Heart left ventricle (tissue), 16 donors: ENCODE results near the gene ABTB2. TPM values are rescaled to one million over a fixed set of nuclear protein-coding genes. Genes with fewer than 3 reads are reported as not detected.
A peak's percentile ranks its signal among the peaks of the same experiment; 100 is the strongest.

Experiments used
- ATAC-seq, 4 donors: fragments of 200-7000 bp; cut with Tn5 transposase; one replicate each; pipeline ENCODE4 v1.9.1; 2020 to 2022; ENCODE audit warnings: moderate library complexity in 4 of 4, mild to moderate bottlenecking in 3 of 4, moderate number of reproducible peaks in 1 of 4
- DNase-seq, 5 donors: peaks; one replicate each; pipeline ENCODE4 v3.0.0-alpha.2; 2020
- H3K27ac ChIP-seq, 12 donors: fragments of 200-600 bp; sonication (generic) in 4 of 12; one replicate each; pipeline versions ENCODE4 v1.5.0 to v1.8.0; 2016 to 2022; ENCODE audit warnings: mild to moderate bottlenecking in 2 of 12
- H3K27me3 ChIP-seq, 9 donors: fragments of 200-600 bp; sonication (generic) in 2 of 9; one replicate each; pipeline versions ENCODE4 v1.5.1 to v1.8.0; 2016 to 2022; ENCODE audit warnings: mild to moderate bottlenecking in 3 of 9
- H3K36me3 ChIP-seq, 9 donors: fragments of 200-600 bp; sonication (generic) in 2 of 9; one replicate each; pipeline versions ENCODE4 v1.5.0 to v1.8.0; 2018 to 2022; ENCODE audit warnings: mild to moderate bottlenecking in 2 of 9
- H3K4me1 ChIP-seq, 12 donors: fragments of 200-600 bp; sonication (generic) in 4 of 12; one replicate each; pipeline versions ENCODE4 v1.5.0 to v1.8.0; 2016 to 2022; ENCODE audit warnings: mild to moderate bottlenecking in 3 of 12
- H3K4me3 ChIP-seq, 12 donors: fragments of 200-600 bp; sonication (generic) in 4 of 12; one replicate each; pipeline versions ENCODE4 v1.5.0 to v1.8.0; 2017 to 2022; ENCODE audit warnings: mild to moderate bottlenecking in 9 of 12, moderate library complexity in 4 of 12
- H3K9me3 ChIP-seq, 12 donors: fragments of 200-600 bp; sonication (generic) in 4 of 12; one replicate each; pipeline versions ENCODE4 v1.5.0 to v1.8.0; 2016 to 2022; ENCODE audit warnings: mild to moderate bottlenecking in 1 of 12
- CTCF ChIP-seq, 12 donors: fragments of 200-600 bp; sonication (generic) in 4 of 12; IDR thresholded peaks; one replicate each; pipeline versions ENCODE4 v1.5.0 to v1.8.0; 2018 to 2022; ENCODE audit warnings: antibody characterized with exemption in 12 of 12, mild to moderate bottlenecking in 5 of 12
- POLR2A ChIP-seq, 2 donors: fragments of 450-650 bp; IDR thresholded peaks; one replicate each; pipeline ENCODE4 v1.6.1; 2017; ENCODE audit warnings: antibody characterized with exemption in 2 of 2, mild to moderate bottlenecking in 2 of 2, moderate library complexity in 2 of 2
- WGBS, 4 donors: extraction: QIAGEN DNeasy Blood & Tissue Kit in 2 of 4; methylation state at CpG; one replicate each; pipeline versions ENCODE4 v1.1.5 to v1.1.7; 2013 to 2018; 5-methylcytosine and 5-hydroxymethylcytosine counted together
- intact Hi-C, 10 donors: fragments of 100-400 bp; cut with DNase I; formaldehyde crosslinking; loops; one replicate each; pipeline versions ENCODE4 v1.11.1 to v1.14.2; 2022
- polyA plus RNA-seq, 2 donors: library from polyadenylated mRNA; stranded (reverse); fragments of 200-250 nt; gene quantifications; one replicate each; pipeline ENCODE4 v1.2.3, GENCODE V29; 2013
- total RNA-seq, 9 donors: library from RNA; depleted of rRNA in 2 of 9; stranded (reverse); fragments of >200 nt in 2 of 9; fragmentation: NEBNext Ultra II Directional in 3 of 9; extraction: Animal tissue kit (Norgen Biotek cat#: 25700) in 3 of 9; gene quantifications; one replicate each; pipeline versions ENCODE4 v1.1.0 to v1.2.4, GENCODE V29; 2016 to 2023
- donor health status: ischemic (EF 13 %, LVEDD 7.1; RV severe dilation, severe dysfunction).
- donor health status: healthy with polysubstance abuse.
- donor health status: DM: no; HTN: yes; CAD: no.
- donor health status: DM: no; HTN: no; CAD: no.
- donor health status: ischemic (EF 25% LVEDD 6.9; RV normal size, moderate dysfunction).
- donor health status: ischemic (EF 25% LVEDD 5.7; RV mildly dilated, moderate dysfunction).
- donor health status: healthy.
- donor health status: DM: yes; HTN: yes; CAD: no.
- donor health status: ischemic (EF 35%, LVEDD 5.7; RV mildly dilated, moderate dysfunction).
- donor health status: nonischemic (EF 11% LVEDD 7.7; RV severe dilation, severe dysfunction).
- donor health status: DM: yes; HTN: yes; CAD: no.
- donor health status: PGD.
- donor health status: ischemic (EF 29% LVEDD 5.4; RV normal size, mild dysfunction).
- donor health status: nonischemic (EF 23%, LVEDD 6.1; RV moderate dilation, normal function).

The ABTB2 gene
- total and polyA plus RNA-seq, 11 donors, result 3.3 to 27.1 (median 12.5) TPM

GRCh38 chr11:34363363-34364084, 5.7 kb upstream of the ABTB2 start:
- H3K27ac ChIP-seq, result no peak overlapping the region
- no peaks in the 10 kb centered on the region for H3K9me3 ChIP-seq
- ATAC-seq (no peak), DNase-seq (no peak)
- H3K36me3 ChIP-seq, result no peaks in the 10 kb centered on the region
- 74 to 78% (median 76%) methylated on average over 8 of the region's 8 CpGs for WGBS, 4 donors
- H3K27me3 ChIP-seq, result peaks cover 0 to 6% (median 0%) of the 10 kb centered on the region in 9 donors
- H3K4me3 ChIP-seq, result no peak overlapping the region
- intact Hi-C loops, result loop anchor here in 7 of 10 donors (5.0 to 10.0 kb wide), 7 partner anchors 129 to 539 kb away; no protein-coding TSS in a partner anchor
- no peak for TF ChIP-seq POLR2A (IDR thresholded peaks at IDR 0.05)
- no peak for TF ChIP-seq CTCF (IDR thresholded peaks at IDR 0.05)
- H3K4me1 ChIP-seq, result peaks cover 0 to 7% (median 5%) of the 10 kb centered on the region in 12 donors

- no peak overlapping the region for H3K27ac ChIP-seq
- H3K9me3 ChIP-seq, result no peaks in the 10 kb centered on the region
- TF ChIP-seq POLR2A (IDR thresholded peaks at IDR 0.05) (no peak), CTCF (IDR thresholded peaks at IDR 0.05) (no peak)
- no peak for DNase-seq
- 18 to 27% (median 22%) methylated on average over 1 of the region's 1 CpG for WGBS, 4 donors
- intact Hi-C loops, result loop anchor here in 9 of 10 donors (2.0 to 10.0 kb wide), 9 partner anchors 131 to 535 kb away; no protein-coding TSS in a partner anchor
- H3K36me3 ChIP-seq, result no peaks in the 10 kb centered on the region
- ATAC-seq, result no peak
- no peak overlapping the region for H3K4me3 ChIP-seq
- peaks cover 0 to 34% (median 24%) of the 10 kb centered on the region in 12 donors for H3K4me1 ChIP-seq
- H3K27me3 ChIP-seq, result peaks cover 0 to 17% (median 3%) of the 10 kb centered on the region in 9 donors
These were observed 2.2 kb upstream of the ABTB2 start for GRCh38 chr11:34360046-34360445.

- peaks cover 0 to 17% (median 3%) of the 10 kb centered on the region in 9 donors for H3K27me3 ChIP-seq
- H3K36me3 ChIP-seq, result no peaks in the 10 kb centered on the region
- intact Hi-C loops, result loop anchor here (1.0 to 10.0 kb wide), 16 partner anchors 47 to 505 kb away; partner anchors contain the start of genes NAT10 (in 2 of the 10) and CAPRIN1 (in 1 of the 10)
- no peaks in the 10 kb centered on the region for H3K9me3 ChIP-seq
- no peak for DNase-seq
- 2 to 5% (median 3%) methylated on average over 4 of the region's 4 CpGs for WGBS, 4 donors
- TF ChIP-seq POLR2A (IDR thresholded peaks at IDR 0.05) (no peak), CTCF (IDR thresholded peaks at IDR 0.05) (peak in 10 of 12 donors; percentile 6 to 58 (median 44))
- peak overlapping the region in 9 of 12 donors; percentile 43 to 84 (median 54) for H3K4me3 ChIP-seq
- H3K27ac ChIP-seq, result peak overlapping the region in 1 of 12 donors; percentile 80
- peaks cover 0 to 39% (median 28%) of the 10 kb centered on the region in 12 donors for H3K4me1 ChIP-seq
- no peak for ATAC-seq
These were observed 1.7 kb upstream of the ABTB2 start for GRCh38 chr11:34359548-34359891.
